Left lung (tissue), 10 donors: Measurements from ENCODE around the gene CIDEB. TPM values are rescaled to one million over a fixed set of nuclear protein-coding genes. Genes with fewer than 3 reads are reported as not detected.

Experiments
- ATAC-seq: fragments of 200-7000 bp; cut with Tn5 transposase; one replicate; pipeline ENCODE4 v1.9.1; 2020; ENCODE audit warnings: moderate library complexity
- DNase-seq, 4 donors: peaks; one replicate each; pipeline ENCODE4 v3.0.0-alpha.2; 2013 to 2020
- H3K27ac ChIP-seq, 2 donors: fragments of 200-600 bp; sonication (generic) in 1 of 2; one replicate each; pipeline versions ENCODE4 v1.5.0 to v1.8.0; 2020 to 2021
- H3K27me3 ChIP-seq, 2 donors: fragments of 200-600 bp; sonication (generic) in 1 of 2; one replicate each; pipeline versions ENCODE4 v1.5.0 to v1.8.0; 2020 to 2021
- H3K36me3 ChIP-seq, 2 donors: fragments of 200-600 bp; sonication (generic) in 1 of 2; one replicate each; pipeline versions ENCODE4 v1.5.0 to v1.8.0; 2020 to 2021
- H3K4me1 ChIP-seq, 2 donors: fragments of 200-600 bp; one replicate each; pipeline ENCODE4 v1.8.0; 2021
- H3K4me3 ChIP-seq, 2 donors: fragments of 200-600 bp; sonication (generic) in 1 of 2; one replicate each; pipeline versions ENCODE4 v1.5.0 to v1.8.0; 2020 to 2021; ENCODE audit warnings: mild to moderate bottlenecking in 1 of 2
- H3K9me3 ChIP-seq, 2 donors: fragments of 200-600 bp; sonication (generic) in 1 of 2; one replicate each; pipeline versions ENCODE4 v1.5.0 to v1.8.0; 2020 to 2021
- intact Hi-C, 2 donors: fragments of 100-400 bp; cut with DNase I; formaldehyde crosslinking; loops; one replicate each; pipeline versions ENCODE4 v1.11.2 to v1.14.2; 2022
- polyA plus RNA-seq, 6 donors: library from polyadenylated mRNA; unstranded; fragments of 120-200 nt; gene quantifications; one replicate each; pipeline ENCODE4 v1.2.1, GENCODE V29; 2013; ENCODE audit not compliant: insufficient read length in 6 of 6
- total RNA-seq, 2 donors: library from RNA; stranded (reverse); fragmentation: NEBNext Ultra II Directional; extraction: Animal tissue kit (Norgen Biotek cat#: 25700); gene quantifications; one replicate each; pipeline ENCODE4 v1.2.1, GENCODE V29; 2021
- TF ChIP-seq, protein P1 (sequence below), 2 donors: fragments of 200-600 bp; sonication (generic) in 1 of 2; IDR thresholded peaks; one replicate each; pipeline versions ENCODE4 v1.5.0 to v1.8.0; 2021; ENCODE audit warnings: antibody characterized with exemption in 2 of 2
- donor health status: DM: no; HTN: yes; CAD: no.
- donor health status: DM: no; HTN: no; CAD: no.

CIDEB gene
- total and polyA plus RNA-seq, 8 donors: 9.2 to 22.7 (median 13.9) TPM

DNA sequence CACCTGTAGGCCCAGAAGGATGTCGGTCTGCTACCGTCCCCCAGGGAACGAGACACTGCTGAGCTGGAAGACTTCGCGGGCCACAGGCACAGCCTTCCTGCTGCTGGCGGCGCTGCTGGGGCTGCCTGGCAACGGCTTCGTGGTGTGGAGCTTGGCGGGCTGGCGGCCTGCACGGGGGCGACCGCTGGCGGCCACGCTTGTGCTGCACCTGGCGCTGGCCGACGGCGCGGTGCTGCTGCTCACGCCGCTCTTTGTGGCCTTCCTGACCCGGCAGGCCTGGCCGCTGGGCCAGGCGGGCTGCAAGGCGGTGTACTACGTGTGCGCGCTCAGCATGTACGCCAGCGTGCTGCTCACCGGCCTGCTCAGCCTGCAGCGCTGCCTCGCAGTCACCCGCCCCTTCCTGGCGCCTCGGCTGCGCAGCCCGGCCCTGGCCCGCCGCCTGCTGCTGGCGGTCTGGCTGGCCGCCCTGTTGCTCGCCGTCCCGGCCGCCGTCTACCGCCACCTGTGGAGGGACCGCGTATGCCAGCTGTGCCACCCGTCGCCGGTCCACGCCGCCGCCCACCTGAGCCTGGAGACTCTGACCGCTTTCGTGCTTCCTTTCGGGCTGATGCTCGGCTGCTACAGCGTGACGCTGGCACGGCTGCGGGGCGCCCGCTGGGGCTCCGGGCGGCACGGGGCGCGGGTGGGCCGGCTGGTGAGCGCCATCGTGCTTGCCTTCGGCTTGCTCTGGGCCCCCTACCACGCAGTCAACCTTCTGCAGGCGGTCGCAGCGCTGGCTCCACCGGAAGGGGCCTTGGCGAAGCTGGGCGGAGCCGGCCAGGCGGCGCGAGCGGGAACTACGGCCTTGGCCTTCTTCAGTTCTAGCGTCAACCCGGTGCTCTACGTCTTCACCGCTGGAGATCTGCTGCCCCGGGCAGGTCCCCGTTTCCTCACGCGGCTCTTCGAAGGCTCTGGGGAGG, 3.1 kb upstream of the CIDEB start, which contains the start of gene LTB4R:
LTB4R (plus strand) TSS at position 857 of the 959 bp plus-strand sequence. CDS start 4,150 bp downstream, outside the sequence.
- H3K9me3 ChIP-seq: no peaks in the 10 kb centered on the region
- DNase-seq: peak; percentile 65 to 94 (median 82)
- peaks cover 0 to 23% of the 10 kb centered on the region in 2 donors for H3K36me3 ChIP-seq
- intact Hi-C loops: no loop called here
- peaks cover 0 to 5% of the 10 kb centered on the region in 2 donors for H3K27me3 ChIP-seq
- TF ChIP-seq, protein P1, sequence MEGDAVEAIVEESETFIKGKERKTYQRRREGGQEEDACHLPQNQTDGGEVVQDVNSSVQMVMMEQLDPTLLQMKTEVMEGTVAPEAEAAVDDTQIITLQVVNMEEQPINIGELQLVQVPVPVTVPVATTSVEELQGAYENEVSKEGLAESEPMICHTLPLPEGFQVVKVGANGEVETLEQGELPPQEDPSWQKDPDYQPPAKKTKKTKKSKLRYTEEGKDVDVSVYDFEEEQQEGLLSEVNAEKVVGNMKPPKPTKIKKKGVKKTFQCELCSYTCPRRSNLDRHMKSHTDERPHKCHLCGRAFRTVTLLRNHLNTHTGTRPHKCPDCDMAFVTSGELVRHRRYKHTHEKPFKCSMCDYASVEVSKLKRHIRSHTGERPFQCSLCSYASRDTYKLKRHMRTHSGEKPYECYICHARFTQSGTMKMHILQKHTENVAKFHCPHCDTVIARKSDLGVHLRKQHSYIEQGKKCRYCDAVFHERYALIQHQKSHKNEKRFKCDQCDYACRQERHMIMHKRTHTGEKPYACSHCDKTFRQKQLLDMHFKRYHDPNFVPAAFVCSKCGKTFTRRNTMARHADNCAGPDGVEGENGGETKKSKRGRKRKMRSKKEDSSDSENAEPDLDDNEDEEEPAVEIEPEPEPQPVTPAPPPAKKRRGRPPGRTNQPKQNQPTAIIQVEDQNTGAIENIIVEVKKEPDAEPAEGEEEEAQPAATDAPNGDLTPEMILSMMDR (IDR thresholded peaks at IDR 0.05): peak; percentile 22 to 40
- peak within 1 kb of the TSS; percentile 59 to 64 for H3K4me3 ChIP-seq
- ATAC-seq: peak; percentile 82
- H3K27ac ChIP-seq: peak within 1 kb of the TSS; percentile 86 to 95
- H3K4me1 ChIP-seq: peaks cover 28 to 85% of the 10 kb centered on the region in 2 donors

DNA sequence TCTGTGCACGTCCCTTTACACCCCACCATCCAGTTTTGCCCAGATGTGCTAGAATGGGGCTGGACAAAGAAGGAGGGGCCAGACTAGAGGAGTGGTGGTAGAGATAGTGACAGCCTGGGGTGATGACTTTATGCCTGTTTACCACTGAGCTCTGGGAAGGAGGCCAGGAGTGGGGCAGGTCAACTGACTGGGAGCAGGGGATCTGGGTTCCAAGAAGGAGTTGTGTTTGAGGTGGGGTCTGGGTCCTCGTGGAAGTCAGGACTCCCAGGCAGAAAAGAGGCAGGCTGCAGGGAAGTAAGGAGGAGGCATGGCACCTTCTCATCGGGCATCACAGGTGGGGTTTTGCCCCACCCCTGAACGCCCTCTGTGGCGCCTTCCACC, 2.5 kb upstream of the CIDEB start:
- intact Hi-C loops: no loop called here
- TF ChIP-seq, protein P1 (IDR thresholded peaks at IDR 0.05): no peak
- H3K27me3 ChIP-seq: no peaks in the 10 kb centered on the region
- peaks cover 0 to 27% of the 10 kb centered on the region in 2 donors for H3K36me3 ChIP-seq
- peak overlapping the region; percentile 59 to 64 for H3K4me3 ChIP-seq
- DNase-seq (no peak), ATAC-seq (no peak)
- peaks cover 28 to 78% of the 10 kb centered on the region in 2 donors for H3K4me1 ChIP-seq
- peak overlapping the region; percentile 86 to 95 for H3K27ac ChIP-seq
- no peaks in the 10 kb centered on the region for H3K9me3 ChIP-seq

DNA sequence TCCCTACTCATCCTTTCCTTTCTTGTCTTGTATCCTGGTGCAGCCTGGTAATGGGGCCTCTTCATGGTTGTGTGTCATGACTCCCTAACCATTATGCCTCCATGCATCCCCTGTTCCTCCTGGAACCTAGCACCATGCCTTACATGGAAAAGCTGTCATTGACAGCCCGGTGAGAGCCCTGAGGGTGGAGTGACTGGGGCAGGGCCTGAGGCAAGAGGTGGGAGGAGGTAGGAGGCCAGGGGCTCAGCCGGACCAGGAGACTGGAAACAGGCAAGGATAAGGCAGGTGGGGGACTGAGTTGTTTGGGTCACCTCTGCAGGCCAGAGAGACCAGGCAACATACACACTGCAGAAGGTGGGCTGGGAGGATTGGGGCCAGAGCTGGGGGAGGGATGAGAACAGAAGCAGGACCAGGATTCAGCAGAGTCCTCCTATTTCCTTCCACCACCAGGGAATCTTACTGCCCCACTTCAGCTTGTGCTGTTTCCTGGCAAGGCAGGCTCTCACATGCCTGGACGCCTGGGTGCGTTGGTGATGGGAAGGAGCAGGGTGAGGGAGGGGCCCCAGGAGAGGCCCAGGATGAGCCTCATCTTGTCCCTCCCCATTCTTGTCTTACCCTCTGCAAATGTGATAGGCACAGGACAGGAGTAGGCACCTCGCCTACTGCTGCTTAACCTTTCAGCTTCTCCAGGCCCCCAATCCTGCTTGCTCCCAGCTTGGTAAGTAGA, 1.9 kb upstream of the CIDEB start, which contains the start of gene LTB4R2:
LTB4R2 (plus strand) TSS at position 603 of the 727 bp plus-strand sequence. CDS start 525 bp downstream, outside the sequence.
- TF ChIP-seq, protein P1 (IDR thresholded peaks at IDR 0.05): no peak
- no peaks in the 10 kb centered on the region for H3K9me3 ChIP-seq
- H3K4me1 ChIP-seq: peaks cover 28 to 73% of the 10 kb centered on the region in 2 donors
- peak within 1 kb of the TSS; percentile 59 to 64 for H3K4me3 ChIP-seq
- DNase-seq (no peak), ATAC-seq (no peak)
- H3K36me3 ChIP-seq: peaks cover 0 to 32% of the 10 kb centered on the region in 2 donors
- H3K27me3 ChIP-seq: no peaks in the 10 kb centered on the region
- intact Hi-C loops: no loop called here
- peak within 1 kb of the TSS; percentile 86 to 95 for H3K27ac ChIP-seq

DNA sequence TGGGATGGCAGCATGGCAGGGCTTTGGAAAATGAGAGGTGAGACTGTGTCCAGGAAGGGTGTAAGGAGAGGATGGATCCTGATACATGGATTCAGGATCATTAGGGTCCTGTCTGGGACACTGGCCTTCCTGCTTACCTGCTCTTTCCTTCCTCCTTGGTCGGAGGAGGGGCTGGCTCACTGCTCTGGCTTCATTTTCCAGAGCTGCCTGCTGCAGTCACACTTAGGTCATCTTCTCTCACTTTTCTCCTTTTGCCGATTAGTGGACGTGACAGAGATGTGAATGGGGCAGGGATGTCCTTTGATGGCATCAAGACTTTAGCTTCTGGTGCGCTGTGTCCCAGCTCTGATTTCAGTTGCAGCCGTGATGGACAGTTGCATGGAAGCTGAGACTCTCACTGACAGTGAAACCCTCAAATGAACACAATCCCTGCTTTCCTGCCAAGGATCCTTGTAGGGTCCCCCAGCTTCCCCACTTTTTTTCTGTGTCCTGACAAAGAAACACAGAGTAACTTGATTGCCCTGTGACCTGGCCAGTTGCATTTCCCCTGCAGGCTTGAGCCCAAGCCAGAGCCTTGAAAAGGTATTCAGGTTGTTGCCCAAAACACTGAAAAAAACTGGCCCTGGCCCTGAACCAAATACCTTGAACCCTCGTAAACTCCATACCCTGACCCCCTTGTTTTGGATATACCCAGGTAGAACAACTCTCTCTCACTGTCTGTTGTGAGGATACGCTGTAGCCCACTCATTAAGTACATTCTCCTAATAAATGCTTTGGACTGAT, 756 bp upstream of the CIDEB start:
- H3K4me3 ChIP-seq: no peak overlapping the region
- intact Hi-C loops: no loop called here
- peak overlapping the region in 1 of 2 donors; percentile 6 for H3K27ac ChIP-seq
- H3K9me3 ChIP-seq: no peaks in the 10 kb centered on the region
- H3K36me3 ChIP-seq: peaks cover 3 to 44% of the 10 kb centered on the region in 2 donors
- H3K27me3 ChIP-seq: no peaks in the 10 kb centered on the region
- ATAC-seq (no peak), DNase-seq (no peak)
- H3K4me1 ChIP-seq: peaks cover 19 to 61% of the 10 kb centered on the region in 2 donors
- TF ChIP-seq, protein P1 (IDR thresholded peaks at IDR 0.05): peak in 1 of 2 donors; percentile 30
